DOHH2 (cell line): Measurements from ENCODE around the gene MEIS3.

Source experiments
- CTCF ChIP-seq: fragments of 200-600 bp; sonication (generic); IDR thresholded peaks from one replicate; pipeline ENCODE4 v1.5.1; 2014; ENCODE audit warnings: antibody characterized with exemption, mild to moderate bottlenecking, low read depth, low read length; ENCODE audit not compliant: poor library complexity, severe bottlenecking
- EZH2phosphoT487 ChIP-seq: fragments of 200-600 bp; sonication (generic); IDR thresholded peaks from 2 replicates; pipeline ENCODE4 v1.6.1; 2017; ENCODE audit warnings: borderline replicate concordance, mild to moderate bottlenecking, antibody characterized with exemption, low read length, moderate library complexity, mixed read lengths

- TF ChIP-seq CTCF: no peak
- TF ChIP-seq EZH2phosphoT487: no peak
Observed at GRCh38 chr19:47405854-47406417, 13.4 kb downstream of the MEIS3 start.
